K562 (cell line): Measurements from ENCODE around the gene UBR1. TPM values are rescaled to one million over a fixed set of nuclear protein-coding genes. Genes with fewer than 3 reads are reported as not detected.

Source experiments
- ATF6 ChIP-seq: sonication (generic); formaldehyde crosslinking; IDR thresholded peaks from 2 replicates; pipeline ENCODE4 v1.4.0; 2020; ENCODE audit warnings: mild to moderate bottlenecking, missing genetic modification reagents
- DMBX1 ChIP-seq: fragments of 250-450 bp; sonication (Bioruptor Pico); IDR thresholded peaks from 2 replicates; pipeline ENCODE4 v1.8.0; 2022; ENCODE audit warnings: inconsistent platforms, mild to moderate bottlenecking, moderate library complexity, borderline replicate concordance
- ESRRB ChIP-seq: fragments of 250-450 bp; sonication (Bioruptor Pico); IDR thresholded peaks from 2 replicates; pipeline ENCODE4 v1.5.0; 2020; ENCODE audit warnings: mild to moderate bottlenecking, moderate library complexity, borderline replicate concordance
- FOXP4 ChIP-seq: sonication (generic); formaldehyde crosslinking; IDR thresholded peaks from 2 replicates; pipeline ENCODE4 v1.8.0; 2022; ENCODE audit warnings: mild to moderate bottlenecking, missing genetic modification reagents, borderline replicate concordance
- HLTF ChIP-seq: fragments of 450-650 bp; IDR thresholded peaks from 2 replicates; pipeline ENCODE4 v1.6.1; 2016
- HMG20B ChIP-seq: fragments of 250-450 bp; sonication (Bioruptor Pico); IDR thresholded peaks from 2 replicates; pipeline ENCODE4 v1.5.0; 2021; ENCODE audit warnings: mild to moderate bottlenecking
- MCM7 ChIP-seq, 2 experiments: fragments of 450-650 bp; IDR thresholded peaks; 2 replicates each; pipeline ENCODE4 v1.6.1; 2016 to 2018
- MITF ChIP-seq: IDR thresholded peaks from 2 replicates; pipeline ENCODE4 v1.6.1; 2014; ENCODE audit warnings: antibody characterized with exemption
- NCOA1 ChIP-seq: fragments of 450-650 bp; IDR thresholded peaks from 2 replicates; pipeline ENCODE4 v1.6.1; 2016; ENCODE audit warnings: low read depth
- POLR3G ChIP-seq: IDR thresholded peaks from 2 replicates; pipeline ENCODE4 v1.6.1; 2011; ENCODE audit not compliant: insufficient read length, insufficient replicate concordance; ENCODE audit errors: extremely low read depth
- POU5F1 ChIP-seq: fragments of 150-350 bp; IDR thresholded peaks from 2 replicates; pipeline ENCODE4 v1.6.1; 2014; ENCODE audit warnings: borderline replicate concordance, low read length, low read depth, mild to moderate bottlenecking; ENCODE audit not compliant: partially characterized antibody
- TFE3 ChIP-seq: fragments of 450-650 bp; formaldehyde crosslinking; IDR thresholded peaks from 2 replicates; pipeline ENCODE4 v1.4.0; 2020; ENCODE audit warnings: mild to moderate bottlenecking, mixed read lengths
- THRA ChIP-seq: fragments of 450-650 bp; IDR thresholded peaks from 2 replicates; pipeline ENCODE4 v1.6.1; 2017; ENCODE audit warnings: mild to moderate bottlenecking, moderate library complexity
- XRCC3 ChIP-seq: fragments of 450-650 bp; IDR thresholded peaks from 2 replicates; pipeline ENCODE4 v1.6.1; 2017; ENCODE audit warnings: mild to moderate bottlenecking, moderate library complexity
- ZKSCAN3 ChIP-seq: fragments of 250-450 bp; sonication (Bioruptor Pico); IDR thresholded peaks from 2 replicates; pipeline ENCODE4 v1.4.0; 2020
- ZNF384 ChIP-seq: IDR thresholded peaks from 2 replicates; pipeline ENCODE4 v1.6.1; 2012; ENCODE audit warnings: low read depth, low read length, improper control_type of control experiment
- ZNF586 ChIP-seq: fragments of 450-650 bp; formaldehyde crosslinking; conservative IDR thresholded peaks from 2 replicates; pipeline ENCODE4 v1.4.0; 2020; ENCODE audit warnings: mild to moderate bottlenecking, moderate library complexity
- ZNF785 ChIP-seq: fragments of 250-450 bp; sonication (Bioruptor Pico); IDR thresholded peaks from 2 replicates; pipeline ENCODE4 v1.4.0; 2020; ENCODE audit warnings: mild to moderate bottlenecking
- polyA plus RNA-seq, 8 experiments: library from polyadenylated mRNA; depleted of rRNA in 4 of 8; stranded (reverse) in 5 of 8; unstranded in 3 of 8; fragments of >200 nt; fragmentation: Nextera tagmentation in 2 of 8; fragmentation: Illumina TruSeq in 1 of 8; extraction: Ambion mirVana in 2 of 8; extraction: Trizol in 1 of 8; gene quantifications; 2 replicates each; pipeline versions ENCODE4 v1.2.1 to v1.2.3, GENCODE V29; 2011 to 2014; ENCODE audit warnings: inconsistent platforms in 1 of 8, missing spikeins in 1 of 8
- total RNA-seq, 7 experiments: library from RNA; depleted of rRNA in 6 of 7; stranded (reverse); fragments of >200 nt in 6 of 7; fragmentation: Illumina TruSeq in 2 of 7; extraction: Trizol in 2 of 7; gene quantifications; 2 replicates each; pipeline versions ENCODE4 v1.2.1 to v1.2.3, GENCODE V29; 2011 to 2021; ENCODE audit warnings: low replicate concordance in 1 of 7
- TF ChIP-seq, protein P1 (sequence below): sonication (generic); formaldehyde crosslinking; IDR thresholded peaks from 2 replicates; pipeline ENCODE4 v1.8.1; 2023; ENCODE audit warnings: mild to moderate bottlenecking, missing genetic modification reagents, moderate library complexity

UBR1 gene
- total and polyA plus RNA-seq, 9 of the 15 experiments (the other 6 are each of a cell fraction or from before 2014, with no cell fraction given), result 5.8 to 30.7 (median 15.3) TPM

DNA sequence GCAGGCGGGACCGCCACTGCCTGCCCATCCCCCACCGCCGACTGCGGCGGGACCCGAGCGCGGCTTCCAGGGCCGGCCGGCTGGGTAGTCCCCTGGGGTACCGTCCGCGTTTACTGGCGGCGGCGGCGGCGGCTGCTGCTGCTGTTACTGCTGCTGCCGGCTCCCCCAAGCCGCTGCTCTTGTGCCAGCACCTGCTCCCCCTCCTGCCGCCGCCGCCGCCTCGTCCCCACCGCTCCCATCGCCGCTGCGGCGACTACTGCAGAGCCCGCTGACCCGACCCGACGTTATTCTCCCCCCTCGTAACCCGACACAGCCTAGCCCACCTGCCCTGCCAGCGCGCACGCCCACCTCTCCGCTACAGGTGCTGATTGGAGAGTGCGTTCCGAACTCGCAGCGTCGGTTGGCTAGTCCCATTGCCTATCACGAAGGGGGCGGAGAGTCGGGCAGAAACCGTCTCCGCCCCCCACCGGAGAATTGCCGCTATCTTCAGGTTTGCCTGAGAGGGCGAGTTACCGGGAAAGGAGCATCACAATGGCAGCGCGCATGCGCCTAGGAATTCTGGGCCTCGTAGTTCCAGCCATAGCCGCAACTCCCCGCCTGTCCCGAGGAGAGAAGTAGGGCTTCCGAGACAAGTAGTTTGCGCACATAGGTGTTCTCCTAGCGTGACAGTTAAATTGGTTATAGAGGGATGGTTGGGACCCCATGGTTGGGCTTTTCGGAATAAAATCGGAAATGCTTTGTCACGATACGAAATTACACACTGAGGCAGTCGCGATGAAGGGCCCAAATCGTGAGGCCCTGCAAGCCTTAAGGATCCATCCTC is 185.1 kb downstream of the UBR1 start, which contains the start of gene TTBK2 (continued):
- TF ChIP-seq, protein P1, sequence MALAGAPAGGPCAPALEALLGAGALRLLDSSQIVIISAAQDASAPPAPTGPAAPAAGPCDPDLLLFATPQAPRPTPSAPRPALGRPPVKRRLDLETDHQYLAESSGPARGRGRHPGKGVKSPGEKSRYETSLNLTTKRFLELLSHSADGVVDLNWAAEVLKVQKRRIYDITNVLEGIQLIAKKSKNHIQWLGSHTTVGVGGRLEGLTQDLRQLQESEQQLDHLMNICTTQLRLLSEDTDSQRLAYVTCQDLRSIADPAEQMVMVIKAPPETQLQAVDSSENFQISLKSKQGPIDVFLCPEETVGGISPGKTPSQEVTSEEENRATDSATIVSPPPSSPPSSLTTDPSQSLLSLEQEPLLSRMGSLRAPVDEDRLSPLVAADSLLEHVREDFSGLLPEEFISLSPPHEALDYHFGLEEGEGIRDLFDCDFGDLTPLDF (CRISPR knock-in tag), result no peak
- TF ChIP-seq HLTF (no peak), MITF (no peak), ZNF586 (CRISPR knock-in tag) (no peak), ZNF384 (no peak), ZNF785 (CRISPR knock-in tag) (no peak), XRCC3 (no peak), POU5F1 (no peak), MCM7 (IDR thresholded peaks at IDR 0.05) (no peak), FOXP4 (no peak), HMG20B (no peak), ESRRB (CRISPR knock-in tag) (no peak), TFE3 (CRISPR knock-in tag) (no peak), DMBX1 (CRISPR knock-in tag) (no peak), NCOA1 (no peak), ATF6 (CRISPR knock-in tag) (no peak), POLR3G (no peak), ZKSCAN3 (CRISPR knock-in tag) (no peak), THRA (no peak)
